GM19452 (cell line): ENCODE results near the gene ZNF709.
A peak's percentile ranks its signal among the peaks of the same experiment; 100 is the strongest.
"Not testable (repeated sequence)": the region's sequence is repeated elsewhere in the genome, so short reads cannot be mapped to it uniquely, and the experiment has no call there.

Experiments
- ATAC-seq: cut with Tn5 transposase; IDR thresholded peaks from one replicate; pipeline ENCODE4 v1.9.1; 2021; ENCODE audit not compliant: unreplicated experiment

ZNF709 gene

GRCh38 chr19:12453495-12453894, 31.1 kb downstream of the ZNF709 start:
- ATAC-seq = no peak

DNA sequence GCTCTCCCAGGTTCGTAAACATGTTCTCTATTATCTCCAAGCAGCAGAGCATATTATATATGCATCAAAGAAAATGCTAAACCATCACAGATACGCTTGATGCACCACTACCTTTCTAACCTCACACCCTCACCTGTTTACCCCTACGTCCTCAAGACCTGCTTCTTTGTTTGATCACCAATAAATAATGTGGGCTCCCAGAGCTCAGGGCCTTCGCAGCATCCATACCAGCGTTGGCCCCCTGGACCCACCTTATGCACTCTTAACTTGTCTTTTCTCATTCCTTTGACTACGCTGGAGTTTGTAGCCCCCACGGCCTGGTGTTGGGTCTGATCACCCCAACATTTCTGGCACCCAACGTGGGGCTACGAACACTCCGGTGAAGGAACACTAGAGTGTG, 33.8 kb downstream of the ZNF709 start:
- ATAC-seq = no peak

DNA sequence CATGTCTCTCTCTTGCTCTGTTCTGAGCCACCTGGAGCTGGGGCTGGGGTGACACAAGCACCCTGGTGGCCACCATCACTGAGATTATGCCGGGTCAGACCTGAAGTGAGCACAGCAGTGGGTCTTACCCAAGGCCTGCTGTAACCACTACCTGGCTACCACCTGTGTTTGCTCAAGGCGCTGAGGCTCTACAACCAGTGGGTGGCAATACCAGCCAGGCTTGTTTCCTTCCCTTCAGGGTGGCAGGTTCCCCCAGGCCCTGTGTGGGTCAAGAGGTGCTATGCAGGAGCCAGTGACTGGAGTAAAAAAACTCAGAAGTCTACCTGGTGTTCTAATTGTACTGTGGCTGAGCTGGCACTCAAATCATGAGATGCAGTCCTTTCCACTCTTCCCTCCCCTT, 35.8 kb downstream of the ZNF709 start:
- no peak for ATAC-seq

DNA sequence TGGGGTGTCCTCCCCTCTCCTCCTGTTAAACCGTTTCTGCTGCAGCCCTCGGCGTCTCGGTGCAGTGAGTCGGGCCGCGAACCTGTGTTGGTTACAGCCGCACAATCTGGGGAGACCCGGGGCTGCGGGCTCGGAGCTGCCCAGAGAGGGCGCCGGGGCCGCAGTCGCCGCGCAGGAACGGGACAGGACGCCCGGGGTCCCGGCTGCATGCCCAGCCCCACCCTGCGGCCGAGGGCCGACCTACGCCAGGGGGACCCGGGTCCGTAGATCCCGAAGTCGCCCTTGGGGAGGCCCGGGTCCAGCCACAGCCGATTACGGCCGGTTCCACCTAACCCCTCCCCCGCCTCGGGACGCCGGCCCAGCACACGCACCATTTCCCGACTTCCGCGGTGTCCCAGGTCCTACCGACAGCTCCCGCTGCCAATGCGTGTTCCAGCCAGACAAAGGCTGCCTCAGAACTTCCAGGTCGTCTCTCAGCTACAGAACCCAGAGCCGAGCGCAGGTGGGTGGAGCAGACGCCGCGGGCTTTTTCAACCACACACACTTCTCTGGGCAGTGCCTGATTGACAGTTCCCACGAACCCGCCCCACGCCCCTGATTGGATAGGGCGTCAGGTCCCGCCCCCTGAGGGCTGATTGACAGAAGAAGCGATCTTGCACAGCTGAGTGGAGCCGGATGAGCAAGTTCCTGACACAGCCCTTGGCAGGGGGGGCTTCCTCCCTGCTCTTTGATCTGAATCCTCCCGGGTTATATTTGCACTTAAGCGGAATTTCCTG, 43.9 kb downstream of the ZNF709 start, which contains the start of gene ZNF443:
Gene ZNF443 (minus strand): TSS at position 481 of the 776 bp plus-strand sequence. CDS start 107 bp downstream, at position 374.
- ATAC-seq = peak; percentile 87

- ATAC-seq = peak; percentile 43
Observed at GRCh38 chr19:12439686-12440540, 44.7 kb downstream of the ZNF709 start.

- ATAC-seq = not testable (repeated sequence)
Observed at GRCh38 chr19:12430726-12431299, 53.8 kb downstream of the ZNF709 start.

DNA sequence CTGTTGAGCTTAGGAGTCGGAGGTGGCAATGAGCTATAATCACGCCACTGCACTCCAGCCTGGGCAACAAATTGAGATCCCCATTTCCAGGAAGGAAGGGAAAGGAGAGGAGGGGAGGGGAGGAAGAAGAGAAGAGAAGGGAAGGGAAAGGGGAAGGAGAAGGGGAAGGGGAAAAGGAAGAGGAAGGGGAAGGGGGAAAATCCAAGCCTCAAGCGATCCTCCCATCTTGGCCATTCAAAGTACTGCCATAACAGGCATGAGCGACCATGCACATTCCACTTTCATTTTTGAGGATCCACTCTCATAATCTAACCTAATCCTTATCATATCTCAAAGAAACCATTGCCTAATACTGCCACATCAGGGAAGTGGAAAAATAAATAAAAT, 58.7 kb downstream of the ZNF709 start:
- no peak for ATAC-seq

GRCh38 chr19:12425236-12425887, 59.3 kb downstream of the ZNF709 start:
- no peak for ATAC-seq

DNA sequence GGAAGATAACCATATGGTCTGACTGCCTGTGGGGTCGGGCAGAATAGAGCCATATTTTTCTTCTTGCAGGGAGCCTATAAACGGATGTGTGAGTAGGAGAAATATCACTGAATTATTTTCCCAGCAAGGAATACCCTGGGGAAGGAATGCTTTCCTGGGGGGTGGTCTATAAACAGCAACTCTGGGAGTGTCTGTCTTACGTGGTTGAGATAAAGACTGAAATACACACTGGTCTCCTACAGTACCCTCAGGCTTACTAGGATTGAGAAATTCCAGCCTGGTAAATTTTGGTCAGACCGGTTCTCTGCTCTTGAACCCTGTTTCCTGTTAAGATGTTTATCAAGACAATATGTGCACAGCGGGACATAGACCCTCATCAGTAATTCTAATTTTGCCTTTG, 67.3 kb downstream of the ZNF709 start:
- ATAC-seq = not testable (repeated sequence)

- ATAC-seq = no peak
Observed at GRCh38 chr19:12411893-12412292, 72.7 kb downstream of the ZNF709 start.
